ENCODE measurements around the gene GAREM1. TPM values are rescaled to one million over a fixed set of nuclear protein-coding genes. Genes with fewer than 3 reads are reported as not detected.

The GAREM1 gene
- total RNA-seq, 1 experiment from 2014 or later, result 7.0 TPM

- ATAC-seq (no peak), DNase-seq (ENCODE audit: low spot score) (no peak)
- H3K4me3 Mint-ChIP-seq, result no peak overlapping the region
- H3K4me1 Mint-ChIP-seq, result peaks cover 6% of the 10 kb centered on the region; the same call in 1 of the 2 replicates
- no peaks in the 10 kb centered on the region for H3K36me3 Mint-ChIP-seq
- no peaks in the 10 kb centered on the region for H3K9me3 Mint-ChIP-seq
- ChIA-PET CTCF (interaction anchor here (1.2 to 2.8 kb wide), 8 partner anchors 30 to 282 kb away, joined by 4 to 22 read pairs (median 5); partner anchors contain the start of gene GAREM1), POLR2A (no interaction called here)
- TF ChIP-seq IRF1 (CRISPR knock-in tag; IDR thresholded peaks at IDR 0.05), result no peak
- no peak for TF ChIP-seq ZNF416 (CRISPR knock-in tag; IDR thresholded peaks at IDR 0.05)
- TF ChIP-seq STAT6 (CRISPR knock-in tag; conservative IDR thresholded peaks at IDR 0.05; ENCODE audit: low read depth), result no peak
- TF ChIP-seq ZNF671 (CRISPR knock-in tag; IDR thresholded peaks at IDR 0.05), result no peak
- no peak overlapping the region for H3K27ac Mint-ChIP-seq
- H3K27me3 Mint-ChIP-seq (ENCODE audit: low read depth), result no peaks in the 10 kb centered on the region
Observed at GRCh38 chr18:32440518-32440917, 30.2 kb downstream of the GAREM1 start.

- TF ChIP-seq CDX4 (CRISPR knock-in tag; IDR thresholded peaks at IDR 0.05; ENCODE audit: borderline replicate concordance) (no peak), TCF7 (CRISPR knock-in tag; IDR thresholded peaks at IDR 0.05; ENCODE audit: low read depth) (no peak), OVOL2 (CRISPR knock-in tag; IDR thresholded peaks at IDR 0.05; ENCODE audit: borderline replicate concordance) (no peak), SOX15 (CRISPR knock-in tag; IDR thresholded peaks at IDR 0.05) (no peak), ATF3 (CRISPR knock-in tag; conservative IDR thresholded peaks at IDR 0.05) (no peak), ZNF317 (CRISPR knock-in tag; IDR thresholded peaks at IDR 0.05; ENCODE audit: borderline replicate concordance, low read depth) (no peak), ZBTB21 (CRISPR knock-in tag; IDR thresholded peaks at IDR 0.05; ENCODE audit: borderline replicate concordance) (no peak), KAT7 (CRISPR knock-in tag; IDR thresholded peaks at IDR 0.05; ENCODE audit: borderline replicate concordance) (no peak), MYBL2 (CRISPR knock-in tag; IDR thresholded peaks at IDR 0.05) (no peak), PRRX2 (CRISPR knock-in tag; IDR thresholded peaks at IDR 0.05) (no peak), TEAD4 (CRISPR knock-in tag; IDR thresholded peaks at IDR 0.05) (no peak), ZNF416 (CRISPR knock-in tag; IDR thresholded peaks at IDR 0.05) (no peak), FOXJ3 (CRISPR knock-in tag; IDR thresholded peaks at IDR 0.05; ENCODE audit: borderline replicate concordance) (no peak), FOXK1 (CRISPR knock-in tag; IDR thresholded peaks at IDR 0.05) (no peak), IRF2 (CRISPR knock-in tag; IDR thresholded peaks at IDR 0.05; ENCODE audit: borderline replicate concordance, low read depth) (no peak)
- TF ChIP-seq, protein P1, sequence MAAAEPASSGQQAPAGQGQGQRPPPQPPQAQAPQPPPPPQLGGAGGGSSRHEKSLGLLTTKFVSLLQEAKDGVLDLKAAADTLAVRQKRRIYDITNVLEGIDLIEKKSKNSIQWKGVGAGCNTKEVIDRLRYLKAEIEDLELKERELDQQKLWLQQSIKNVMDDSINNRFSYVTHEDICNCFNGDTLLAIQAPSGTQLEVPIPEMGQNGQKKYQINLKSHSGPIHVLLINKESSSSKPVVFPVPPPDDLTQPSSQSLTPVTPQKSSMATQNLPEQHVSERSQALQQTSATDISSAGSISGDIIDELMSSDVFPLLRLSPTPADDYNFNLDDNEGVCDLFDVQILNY (CRISPR knock-in tag; IDR thresholded peaks at IDR 0.05), result no peak
- TF ChIP-seq, protein P2, sequence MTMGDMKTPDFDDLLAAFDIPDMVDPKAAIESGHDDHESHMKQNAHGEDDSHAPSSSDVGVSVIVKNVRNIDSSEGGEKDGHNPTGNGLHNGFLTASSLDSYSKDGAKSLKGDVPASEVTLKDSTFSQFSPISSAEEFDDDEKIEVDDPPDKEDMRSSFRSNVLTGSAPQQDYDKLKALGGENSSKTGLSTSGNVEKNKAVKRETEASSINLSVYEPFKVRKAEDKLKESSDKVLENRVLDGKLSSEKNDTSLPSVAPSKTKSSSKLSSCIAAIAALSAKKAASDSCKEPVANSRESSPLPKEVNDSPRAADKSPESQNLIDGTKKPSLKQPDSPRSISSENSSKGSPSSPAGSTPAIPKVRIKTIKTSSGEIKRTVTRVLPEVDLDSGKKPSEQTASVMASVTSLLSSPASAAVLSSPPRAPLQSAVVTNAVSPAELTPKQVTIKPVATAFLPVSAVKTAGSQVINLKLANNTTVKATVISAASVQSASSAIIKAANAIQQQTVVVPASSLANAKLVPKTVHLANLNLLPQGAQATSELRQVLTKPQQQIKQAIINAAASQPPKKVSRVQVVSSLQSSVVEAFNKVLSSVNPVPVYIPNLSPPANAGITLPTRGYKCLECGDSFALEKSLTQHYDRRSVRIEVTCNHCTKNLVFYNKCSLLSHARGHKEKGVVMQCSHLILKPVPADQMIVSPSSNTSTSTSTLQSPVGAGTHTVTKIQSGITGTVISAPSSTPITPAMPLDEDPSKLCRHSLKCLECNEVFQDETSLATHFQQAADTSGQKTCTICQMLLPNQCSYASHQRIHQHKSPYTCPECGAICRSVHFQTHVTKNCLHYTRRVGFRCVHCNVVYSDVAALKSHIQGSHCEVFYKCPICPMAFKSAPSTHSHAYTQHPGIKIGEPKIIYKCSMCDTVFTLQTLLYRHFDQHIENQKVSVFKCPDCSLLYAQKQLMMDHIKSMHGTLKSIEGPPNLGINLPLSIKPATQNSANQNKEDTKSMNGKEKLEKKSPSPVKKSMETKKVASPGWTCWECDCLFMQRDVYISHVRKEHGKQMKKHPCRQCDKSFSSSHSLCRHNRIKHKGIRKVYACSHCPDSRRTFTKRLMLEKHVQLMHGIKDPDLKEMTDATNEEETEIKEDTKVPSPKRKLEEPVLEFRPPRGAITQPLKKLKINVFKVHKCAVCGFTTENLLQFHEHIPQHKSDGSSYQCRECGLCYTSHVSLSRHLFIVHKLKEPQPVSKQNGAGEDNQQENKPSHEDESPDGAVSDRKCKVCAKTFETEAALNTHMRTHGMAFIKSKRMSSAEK (CRISPR knock-in tag; IDR thresholded peaks at IDR 0.05; ENCODE audit: borderline replicate concordance), result no peak
- DNase-seq (ENCODE audit: low spot score) (peak; percentile 48), ATAC-seq (peak; percentile 94)
- Mint-ChIP-seq H3K27ac (no peak overlapping the region), H3K9me3 (no peaks in the 10 kb centered on the region), H3K36me3 (no peaks in the 10 kb centered on the region), H3K4me3 (no peak overlapping the region), H3K27me3 (ENCODE audit: low read depth) (no peaks in the 10 kb centered on the region), H3K4me1 (peaks cover 7% of the 10 kb centered on the region; the same call in 1 of the 2 replicates)
- ChIA-PET CTCF (interaction anchor here (0.7 to 1.6 kb wide), 17 partner anchors 9 to 282 kb away, joined by 3 to 22 read pairs (median 4); partner anchors contain the start of gene GAREM1), POLR2A (no interaction called here)
Observed at GRCh38 chr18:32439802-32440201, 30.9 kb downstream of the GAREM1 start.
